ENCODE results near the gene CKMT1A.
"Not testable (repeated sequence)": the region's sequence is repeated elsewhere in the genome, so short reads cannot be mapped to it uniquely, and the experiment has no call there.

CKMT1A gene

GRCh38 chr15:43674175-43674574 is 19.5 kb upstream of the CKMT1A start:
- H3K27me3 ChIP-seq (ENCODE audit: insufficient read depth, low read length, poor library complexity); ATAC-seq (ENCODE audit: insufficient read depth, low read depth); H4K20me1 ChIP-seq (ENCODE audit: insufficient read depth, low read length); H3K27ac ChIP-seq (ENCODE audit: low read length); H3K79me2 ChIP-seq (ENCODE audit: insufficient read depth, low read length); H3K4me1 ChIP-seq (ENCODE audit: insufficient read depth, low read length); H3K36me3 ChIP-seq (ENCODE audit: insufficient read depth, low read length); H3K9me3 ChIP-seq (ENCODE audit: insufficient read depth, low read length, severe bottlenecking); H3K4me2 ChIP-seq (ENCODE audit: insufficient read depth, low read length); H3K4me3 ChIP-seq (ENCODE audit: low read depth in 1 of 2, low read length in 2 of 2); H2AFZ ChIP-seq (ENCODE audit: low read depth, low read length); H3K9ac ChIP-seq (ENCODE audit: low read depth, low read length); DNase-seq: not testable (repeated sequence)

DNA sequence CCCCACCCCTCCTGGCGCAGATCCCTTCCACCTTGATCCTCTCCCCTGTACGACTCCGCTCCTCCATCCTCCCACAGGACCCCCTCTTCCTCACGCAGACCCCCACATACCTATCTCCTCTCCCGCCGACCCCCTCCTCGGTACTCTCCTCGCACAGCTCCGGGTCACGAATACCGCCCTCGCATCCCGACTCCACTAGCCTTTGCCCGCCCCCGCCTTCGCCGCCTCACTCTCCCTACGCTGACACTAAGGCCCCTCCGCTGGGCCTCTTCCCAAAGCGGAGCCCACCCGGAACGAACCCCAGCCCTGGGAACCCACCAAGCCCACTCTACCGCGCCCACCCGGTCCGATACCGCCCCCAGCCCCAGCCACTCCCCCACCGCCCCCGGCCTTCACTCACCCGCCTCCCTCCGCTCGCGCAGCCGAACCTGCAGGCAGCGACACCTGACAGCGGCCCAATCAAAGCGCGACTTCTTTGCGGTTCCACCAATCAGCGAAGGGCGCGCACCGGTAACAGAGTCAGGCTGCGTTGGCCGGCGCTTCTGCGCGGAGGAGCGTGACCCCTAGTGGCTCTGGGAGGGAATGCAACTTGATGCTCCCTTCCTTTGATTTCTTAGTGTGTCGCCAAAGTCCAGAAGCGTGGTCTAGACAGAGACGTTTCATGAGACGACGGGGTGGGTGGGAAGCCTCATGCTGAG is 3.9 kb upstream of the CKMT1A start:
- not testable (repeated sequence) for H2AFZ ChIP-seq (ENCODE audit: low read depth, low read length); H3K4me2 ChIP-seq (ENCODE audit: insufficient read depth, low read length); H3K9ac ChIP-seq (ENCODE audit: low read depth, low read length); DNase-seq; H3K9me3 ChIP-seq (ENCODE audit: insufficient read depth, low read length, severe bottlenecking); H3K27ac ChIP-seq (ENCODE audit: low read length); H4K20me1 ChIP-seq (ENCODE audit: insufficient read depth, low read length); H3K36me3 ChIP-seq (ENCODE audit: insufficient read depth, low read length); H3K27me3 ChIP-seq (ENCODE audit: insufficient read depth, low read length, poor library complexity); H3K4me1 ChIP-seq (ENCODE audit: insufficient read depth, low read length); H3K79me2 ChIP-seq (ENCODE audit: insufficient read depth, low read length); H3K4me3 ChIP-seq (ENCODE audit: low read depth in 1 of 2, low read length in 2 of 2)
- peak; percentile 99 for ATAC-seq (ENCODE audit: insufficient read depth, low read depth)

DNA sequence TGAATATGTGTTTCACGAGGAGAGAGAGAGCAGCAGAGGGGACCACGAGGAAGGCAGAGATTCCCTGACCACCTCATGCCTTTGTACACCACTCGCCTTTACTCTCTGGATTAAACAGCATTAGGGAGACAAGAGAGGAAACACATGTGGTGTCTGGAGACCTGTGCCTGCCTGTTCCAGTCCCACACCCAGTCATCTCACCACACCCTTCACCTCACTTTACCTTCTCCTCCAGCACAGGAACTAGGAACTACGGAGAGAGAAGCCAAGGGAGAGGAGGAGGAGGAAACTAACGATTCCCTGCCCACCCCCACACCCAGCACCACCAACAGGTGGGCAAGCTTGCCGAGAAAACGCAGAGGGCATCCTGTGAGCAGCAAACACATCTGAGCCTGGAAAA is 980 bp upstream of the CKMT1A start:
- not testable (repeated sequence) for H3K27ac ChIP-seq (ENCODE audit: low read length); H4K20me1 ChIP-seq (ENCODE audit: insufficient read depth, low read length); H3K79me2 ChIP-seq (ENCODE audit: insufficient read depth, low read length); H3K36me3 ChIP-seq (ENCODE audit: insufficient read depth, low read length); H3K4me3 ChIP-seq (ENCODE audit: low read depth in 1 of 2, low read length in 2 of 2); H3K27me3 ChIP-seq (ENCODE audit: insufficient read depth, low read length, poor library complexity); H3K9ac ChIP-seq (ENCODE audit: low read depth, low read length); H2AFZ ChIP-seq (ENCODE audit: low read depth, low read length); H3K9me3 ChIP-seq (ENCODE audit: insufficient read depth, low read length, severe bottlenecking); ATAC-seq (ENCODE audit: insufficient read depth, low read depth); H3K4me2 ChIP-seq (ENCODE audit: insufficient read depth, low read length); H3K4me1 ChIP-seq (ENCODE audit: insufficient read depth, low read length); DNase-seq

DNA sequence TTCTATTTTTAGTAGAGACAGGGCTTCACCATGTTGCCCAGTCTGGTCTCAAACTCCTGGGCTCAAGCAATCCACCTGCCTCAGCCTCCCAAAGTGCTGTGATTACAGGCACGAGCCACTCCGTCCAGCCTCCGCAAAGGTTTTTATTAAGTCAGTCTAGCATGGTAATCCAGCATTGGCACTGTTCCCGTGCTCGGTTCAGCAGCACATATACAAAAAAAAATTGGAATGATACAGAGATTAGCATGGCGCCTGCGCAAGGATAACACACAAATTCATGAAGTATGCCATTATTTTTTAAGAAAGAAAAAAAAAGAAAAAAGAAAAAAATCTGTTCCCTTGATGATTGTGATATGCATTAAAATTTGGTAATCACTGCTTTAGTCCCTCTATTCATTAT is 8.5 kb downstream of the CKMT1A start:
- Histone ChIP-seq H3K9ac (ENCODE audit: low read depth, low read length) (no peak overlapping the region), H3K4me3 (ENCODE audit: low read depth in 1 of 2, low read length in 2 of 2) (no peak overlapping the region), H3K79me2 (ENCODE audit: insufficient read depth, low read length) (no peaks in the 10 kb centered on the region), H3K27ac (ENCODE audit: low read length) (no peak overlapping the region), H3K36me3 (ENCODE audit: insufficient read depth, low read length) (no peaks in the 10 kb centered on the region), H3K9me3 (ENCODE audit: insufficient read depth, low read length, severe bottlenecking) (no peaks in the 10 kb centered on the region), H3K4me1 (ENCODE audit: insufficient read depth, low read length) (no peaks in the 10 kb centered on the region), H3K4me2 (ENCODE audit: insufficient read depth, low read length) (no peak overlapping the region), H2AFZ (ENCODE audit: low read depth, low read length) (no peak overlapping the region), H3K27me3 (ENCODE audit: insufficient read depth, low read length, poor library complexity) (no peaks in the 10 kb centered on the region), H4K20me1 (ENCODE audit: insufficient read depth, low read length) (no peaks in the 10 kb centered on the region)
- no peak for TF ChIP-seq EZH2 (IDR thresholded peaks at IDR 0.05; ENCODE audit: borderline replicate concordance, low read depth, low read length, severe bottlenecking)
- TF ChIP-seq, protein P1, sequence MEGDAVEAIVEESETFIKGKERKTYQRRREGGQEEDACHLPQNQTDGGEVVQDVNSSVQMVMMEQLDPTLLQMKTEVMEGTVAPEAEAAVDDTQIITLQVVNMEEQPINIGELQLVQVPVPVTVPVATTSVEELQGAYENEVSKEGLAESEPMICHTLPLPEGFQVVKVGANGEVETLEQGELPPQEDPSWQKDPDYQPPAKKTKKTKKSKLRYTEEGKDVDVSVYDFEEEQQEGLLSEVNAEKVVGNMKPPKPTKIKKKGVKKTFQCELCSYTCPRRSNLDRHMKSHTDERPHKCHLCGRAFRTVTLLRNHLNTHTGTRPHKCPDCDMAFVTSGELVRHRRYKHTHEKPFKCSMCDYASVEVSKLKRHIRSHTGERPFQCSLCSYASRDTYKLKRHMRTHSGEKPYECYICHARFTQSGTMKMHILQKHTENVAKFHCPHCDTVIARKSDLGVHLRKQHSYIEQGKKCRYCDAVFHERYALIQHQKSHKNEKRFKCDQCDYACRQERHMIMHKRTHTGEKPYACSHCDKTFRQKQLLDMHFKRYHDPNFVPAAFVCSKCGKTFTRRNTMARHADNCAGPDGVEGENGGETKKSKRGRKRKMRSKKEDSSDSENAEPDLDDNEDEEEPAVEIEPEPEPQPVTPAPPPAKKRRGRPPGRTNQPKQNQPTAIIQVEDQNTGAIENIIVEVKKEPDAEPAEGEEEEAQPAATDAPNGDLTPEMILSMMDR (IDR thresholded peaks at IDR 0.05; ENCODE audit: borderline replicate concordance, extremely low read depth, low read length, poor library complexity, severe bottlenecking), result no peak
- no peak for ATAC-seq (ENCODE audit: insufficient read depth, low read depth)
- no peak for DNase-seq

- no peak overlapping the region for H3K4me2 ChIP-seq (ENCODE audit: insufficient read depth, low read length)
- H3K4me3 ChIP-seq (ENCODE audit: low read depth in 1 of 2, low read length in 2 of 2), result no peak overlapping the region
- H3K79me2 ChIP-seq (ENCODE audit: insufficient read depth, low read length), result no peaks in the 10 kb centered on the region
- no peak overlapping the region for H3K27ac ChIP-seq (ENCODE audit: low read length)
- no peaks in the 10 kb centered on the region for H3K27me3 ChIP-seq (ENCODE audit: insufficient read depth, low read length, poor library complexity)
- H4K20me1 ChIP-seq (ENCODE audit: insufficient read depth, low read length), result no peaks in the 10 kb centered on the region
- H3K4me1 ChIP-seq (ENCODE audit: insufficient read depth, low read length), result no peaks in the 10 kb centered on the region
- no peak for TF ChIP-seq EZH2 (IDR thresholded peaks at IDR 0.05; ENCODE audit: borderline replicate concordance, low read depth, low read length, severe bottlenecking)
- TF ChIP-seq, protein P1 (IDR thresholded peaks at IDR 0.05; ENCODE audit: borderline replicate concordance, extremely low read depth, low read length, poor library complexity, severe bottlenecking), result no peak
- DNase-seq, result no peak
- H3K36me3 ChIP-seq (ENCODE audit: insufficient read depth, low read length), result no peaks in the 10 kb centered on the region
- H3K9me3 ChIP-seq (ENCODE audit: insufficient read depth, low read length, severe bottlenecking), result no peaks in the 10 kb centered on the region
- no peak for ATAC-seq (ENCODE audit: insufficient read depth, low read depth)
- no peak overlapping the region for H3K9ac ChIP-seq (ENCODE audit: low read depth, low read length)
- no peak overlapping the region for H2AFZ ChIP-seq (ENCODE audit: low read depth, low read length)
Observed at GRCh38 chr15:43702701-43703424, 9.2 kb downstream of the CKMT1A start.

DNA sequence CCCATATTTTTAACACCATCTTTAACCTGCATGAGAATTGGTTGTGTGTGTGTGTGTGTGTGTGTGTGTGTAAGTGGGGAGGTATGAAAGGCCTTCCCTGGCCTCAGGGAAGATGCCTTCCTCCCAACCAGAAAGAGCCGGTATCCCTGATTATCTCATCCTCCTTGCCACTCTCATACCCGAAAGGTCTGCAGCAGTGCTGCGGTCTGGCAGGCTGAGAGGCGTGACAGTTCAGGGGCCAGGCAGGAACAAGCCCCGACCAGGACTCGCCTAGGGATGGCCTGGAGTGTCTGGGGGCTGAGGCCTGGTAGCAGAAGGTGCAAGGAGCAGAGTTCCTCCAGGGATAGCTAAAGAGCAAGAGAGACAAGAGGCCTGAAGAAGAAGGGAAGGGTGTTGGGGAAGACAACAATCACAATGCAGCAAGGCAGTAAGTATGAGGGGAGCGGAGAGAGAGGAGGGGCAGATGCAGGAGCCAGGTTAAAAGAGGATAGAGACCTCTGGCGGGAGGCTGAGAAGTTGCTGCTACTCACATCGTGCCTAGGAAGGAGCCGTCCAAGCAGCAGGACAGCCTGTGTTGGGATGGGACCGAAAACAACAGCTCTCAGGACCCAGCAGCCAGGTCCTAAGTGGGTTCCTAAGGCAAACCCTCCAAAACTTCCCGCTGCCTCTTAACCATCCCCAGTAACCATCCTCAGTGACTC is 16.9 kb downstream of the CKMT1A start:
- not testable (repeated sequence) for H3K36me3 ChIP-seq (ENCODE audit: insufficient read depth, low read length); H3K79me2 ChIP-seq (ENCODE audit: insufficient read depth, low read length); H3K27me3 ChIP-seq (ENCODE audit: insufficient read depth, low read length, poor library complexity); H3K9ac ChIP-seq (ENCODE audit: low read depth, low read length); H3K4me1 ChIP-seq (ENCODE audit: insufficient read depth, low read length); H3K4me2 ChIP-seq (ENCODE audit: insufficient read depth, low read length); H2AFZ ChIP-seq (ENCODE audit: low read depth, low read length); DNase-seq; H3K27ac ChIP-seq (ENCODE audit: low read length); H3K9me3 ChIP-seq (ENCODE audit: insufficient read depth, low read length, severe bottlenecking); H3K4me3 ChIP-seq (ENCODE audit: low read depth in 1 of 2, low read length in 2 of 2); H4K20me1 ChIP-seq (ENCODE audit: insufficient read depth, low read length); ATAC-seq (ENCODE audit: insufficient read depth, low read depth)

Measured in DND-41 (cell line).